Posterior cingulate gyrus (tissue), 11 donors: ENCODE measurements around the gene SRD5A2.
"Not testable (repeated sequence)": the region's sequence is repeated elsewhere in the genome, so short reads cannot be mapped to it uniquely, and the experiment has no call there.

Experiments used
- DNase-seq, 10 donors: peaks; one replicate each; pipeline versions ENCODE4 v3.0.0 to v3.0.0-alpha.2; 2020 to 2021; ENCODE audit warnings: mixed read lengths in 3 of 10
- intact Hi-C: fragments of 100-400 bp; cut with DNase I; formaldehyde crosslinking; loops from one replicate; pipeline ENCODE4 v1.15.1; 2023

The SRD5A2 gene

GRCh38 chr2:31534636-31535035 is 46.1 kb downstream of the SRD5A2 start:
- DNase-seq = no peak
- intact Hi-C loops = no loop called here

- DNase-seq = no peak
- intact Hi-C loops = no loop called here
Measured at GRCh38 chr2:31533036-31533435, 47.7 kb downstream of the SRD5A2 start.

GRCh38 chr2:31531101-31531500 is 49.6 kb downstream of the SRD5A2 start:
- no peak for DNase-seq

GRCh38 chr2:31529256-31529655 is 51.5 kb downstream of the SRD5A2 start:
- intact Hi-C loops = no loop called here
- DNase-seq = no peak

More at GRCh38 chr2:31531101-31531500, 49.6 kb downstream of the SRD5A2 start:
- intact Hi-C loops = no loop called here

- DNase-seq = no peak
- intact Hi-C loops = no loop called here
Measured at GRCh38 chr2:31528823-31529222, 51.9 kb downstream of the SRD5A2 start.

GRCh38 chr2:31526946-31527732 is 53.6 kb downstream of the SRD5A2 start:
- intact Hi-C loops = no loop called here
- DNase-seq = no peak

GRCh38 chr2:31525876-31526275 is 54.9 kb downstream of the SRD5A2 start:
- DNase-seq = peak in 1 of 10 donors; percentile 63
- intact Hi-C loops = no loop called here

GRCh38 chr2:31524592-31524991 is 56.1 kb downstream of the SRD5A2 start:
- intact Hi-C loops = no loop called here
- DNase-seq = no peak

- intact Hi-C loops = no loop called here
- DNase-seq = peak in 3 of 10 donors; percentile 3 to 28 (median 9)
Measured at GRCh38 chr2:31523871-31524492, 56.8 kb downstream of the SRD5A2 start.

- no peak for DNase-seq
- intact Hi-C loops = no loop called here
Measured at GRCh38 chr2:31522786-31523185, 58.0 kb downstream of the SRD5A2 start.

GRCh38 chr2:31517442-31518203 is 63.1 kb downstream of the SRD5A2 start:
- DNase-seq = no peak
- intact Hi-C loops = no loop called here

- no peak for DNase-seq
- intact Hi-C loops = no loop called here
Measured at GRCh38 chr2:31515586-31515985, 65.2 kb downstream of the SRD5A2 start.

- intact Hi-C loops = no loop called here
- DNase-seq = no peak
Measured at GRCh38 chr2:31513553-31513952, 67.2 kb downstream of the SRD5A2 start.

- intact Hi-C loops = no loop called here
- DNase-seq = no peak
Measured at GRCh38 chr2:31511376-31511775, 69.4 kb downstream of the SRD5A2 start.

- intact Hi-C loops = no loop called here
- no peak for DNase-seq
Measured at GRCh38 chr2:31505111-31505510, 75.6 kb downstream of the SRD5A2 start.

- intact Hi-C loops = no loop called here
- no peak for DNase-seq
Measured at GRCh38 chr2:31504311-31504710, 76.4 kb downstream of the SRD5A2 start.

GRCh38 chr2:31496451-31496874 is 84.3 kb downstream of the SRD5A2 start:
- intact Hi-C loops, DNase-seq: not testable (repeated sequence)

GRCh38 chr2:31489339-31489738 is 91.4 kb downstream of the SRD5A2 start:
- intact Hi-C loops = not testable (repeated sequence)
- DNase-seq = peak in 1 of 10 donors; percentile 60

GRCh38 chr2:31483246-31483645 is 97.5 kb downstream of the SRD5A2 start:
- intact Hi-C loops = no loop called here
- no peak for DNase-seq

- no peak for DNase-seq
- intact Hi-C loops = no loop called here
Measured at GRCh38 chr2:31476511-31477180, 104.1 kb downstream of the SRD5A2 start.

- intact Hi-C loops = no loop called here
- DNase-seq = no peak
Measured at GRCh38 chr2:31475692-31476091, 105.0 kb downstream of the SRD5A2 start.
